K562 (cell line): ENCODE measurements around the gene MIXL1. TPM values are rescaled to one million over a fixed set of nuclear protein-coding genes. Genes with fewer than 3 reads are reported as not detected.

Experiments
- ATF1 ChIP-seq, 2 experiments: fragments of 450-650 bp in 1 of 2; IDR thresholded peaks; 2 replicates each; pipeline ENCODE4 v1.6.1; 2016; ENCODE audit warnings: missing compliant biosample characterization in 1 of 2, missing genetic modification characterization in 1 of 2
- KHSRP ChIP-seq: fragments of 450-650 bp; IDR thresholded peaks from 2 replicates; pipeline ENCODE4 v1.6.1; 2017
- MGA ChIP-seq: fragments of 450-650 bp; IDR thresholded peaks from 2 replicates; pipeline ENCODE4 v1.6.1; 2016; ENCODE audit warnings: mild to moderate bottlenecking, moderate library complexity
- MTA1 ChIP-seq: fragments of 450-650 bp; IDR thresholded peaks from 2 replicates; pipeline ENCODE4 v1.6.1; 2017; ENCODE audit warnings: borderline replicate concordance
- NFIX ChIP-seq: fragments of 250-450 bp; sonication (Bioruptor Pico); IDR thresholded peaks from 2 replicates; pipeline ENCODE4 v1.4.0; 2020; ENCODE audit warnings: low read depth, mild to moderate bottlenecking, moderate library complexity
- RB1 ChIP-seq: fragments of 450-650 bp; IDR thresholded peaks from 2 replicates; pipeline ENCODE4 v1.6.1; 2017; ENCODE audit warnings: low read depth, mild to moderate bottlenecking
- RBM22 ChIP-seq: fragments of 200-400 bp; formaldehyde crosslinking; IDR thresholded peaks from 2 replicates; pipeline ENCODE4 v1.6.1; 2018; ENCODE audit warnings: low read length, low read depth; ENCODE audit not compliant: poor library complexity, severe bottlenecking
- RUNX1 ChIP-seq: sonication (generic); IDR thresholded peaks from 2 replicates; pipeline ENCODE4 v1.6.1; 2016; ENCODE audit warnings: antibody characterized with exemption, low read depth
- STAT6 ChIP-seq: sonication (generic); formaldehyde crosslinking; IDR thresholded peaks from 2 replicates; pipeline ENCODE4 v1.8.1; 2023; ENCODE audit warnings: mild to moderate bottlenecking, missing genetic modification reagents
- TCF7 ChIP-seq: sonication (generic); IDR thresholded peaks from 2 replicates; pipeline ENCODE4 v1.6.1; 2016; ENCODE audit warnings: antibody characterized with exemption, borderline replicate concordance
- ZBTB2 ChIP-seq: fragments of 450-650 bp; IDR thresholded peaks from 2 replicates; pipeline ENCODE4 v1.6.1; 2016; ENCODE audit warnings: antibody characterized with exemption
- ZFP30 ChIP-seq: fragments of 250-450 bp; sonication (Bioruptor Pico); IDR thresholded peaks from 2 replicates; pipeline ENCODE4 v1.8.0; 2022; ENCODE audit warnings: moderate library complexity, mild to moderate bottlenecking, inconsistent platforms, borderline replicate concordance
- ZNF133 ChIP-seq: fragments of 250-450 bp; sonication (Bioruptor Pico); IDR thresholded peaks from 2 replicates; pipeline ENCODE4 v1.4.0; 2020; ENCODE audit warnings: mild to moderate bottlenecking
- ZNF717 ChIP-seq: fragments of 250-450 bp; sonication (Bioruptor Pico); IDR thresholded peaks from 2 replicates; pipeline ENCODE4 v1.5.0; 2021
- polyA plus RNA-seq, 8 experiments: library from polyadenylated mRNA; depleted of rRNA in 4 of 8; stranded (reverse) in 5 of 8; unstranded in 3 of 8; fragments of >200 nt; fragmentation: Nextera tagmentation in 2 of 8; fragmentation: Illumina TruSeq in 1 of 8; extraction: Ambion mirVana in 2 of 8; extraction: Trizol in 1 of 8; gene quantifications; 2 replicates each; pipeline versions ENCODE4 v1.2.1 to v1.2.3, GENCODE V29; 2011 to 2014; ENCODE audit warnings: inconsistent platforms in 1 of 8, missing spikeins in 1 of 8
- total RNA-seq, 7 experiments: library from RNA; depleted of rRNA in 6 of 7; stranded (reverse); fragments of >200 nt in 6 of 7; fragmentation: Illumina TruSeq in 2 of 7; extraction: Trizol in 2 of 7; gene quantifications; 2 replicates each; pipeline versions ENCODE4 v1.2.1 to v1.2.3, GENCODE V29; 2011 to 2021; ENCODE audit warnings: low replicate concordance in 1 of 7

The MIXL1 gene
- total and polyA plus RNA-seq, 9 of the 15 experiments (the other 6 are each of a cell fraction or from before 2014, with no cell fraction given), result not detected

- no peak for TF ChIP-seq MGA
- TF ChIP-seq MTA1, result no peak
- no peak for TF ChIP-seq TCF7
- 0 out of 2 replicates have a peak, but pooled peaks have one; percentile 25 for TF ChIP-seq RB1
- TF ChIP-seq ZNF133 (CRISPR knock-in tag), result no peak
- TF ChIP-seq KHSRP, result no peak
- TF ChIP-seq ZNF717, result no peak
- TF ChIP-seq STAT6 (CRISPR knock-in tag), result no peak
- no peak for TF ChIP-seq ZFP30 (CRISPR knock-in tag)
- TF ChIP-seq ZBTB2, result no peak
- no peak for TF ChIP-seq ATF1 (CRISPR knock-in tag; IDR thresholded peaks at IDR 0.05)
- no peak for TF ChIP-seq ATF1 (tag; IDR thresholded peaks at IDR 0.05)
- TF ChIP-seq NFIX, result no peak
- TF ChIP-seq RUNX1, result no peak
- TF ChIP-seq RBM22, result peak; percentile 71
Measured at GRCh38 chr1:226223786-226224244, 351 bp downstream of the MIXL1 start (continued).
